ENCODE measurements around the gene STX2.

GRCh38 chr12:130752692-130753230 lies 86.3 kb downstream of the STX2 start:
- TF ChIP-seq CTCF (conservative IDR thresholded peaks at IDR 0.05 in 1 of 2, IDR thresholded peaks at IDR 0.05 in 1 of 2; ENCODE audit: low read depth in 1 of 2, low read length in 2 of 2) (no peak), EZH2 (IDR thresholded peaks at IDR 0.05; ENCODE audit: low read length, missing control alignments) (no peak)
